Mucosa of stomach (tissue), 1 donor: Measurements from ENCODE around the gene RET.
"Not testable (repeated sequence)": the region's sequence is repeated elsewhere in the genome, so short reads cannot be mapped to it uniquely, and the experiment has no call there.

Experiments
- H3K27me3 ChIP-seq: one replicate; pipeline ENCODE4 v1.7.0; 2013; ENCODE audit warnings: mild to moderate bottlenecking, low read length; ENCODE audit not compliant: control insufficient read depth, insufficient read depth
- H3K36me3 ChIP-seq: one replicate; pipeline ENCODE4 v1.7.0; 2013; ENCODE audit warnings: low read length; ENCODE audit not compliant: control insufficient read depth, insufficient read depth
- H3K4me1 ChIP-seq: one replicate; pipeline ENCODE4 v1.7.0; 2013; ENCODE audit warnings: mild to moderate bottlenecking, low read length; ENCODE audit not compliant: control insufficient read depth, insufficient read depth
- H3K4me3 ChIP-seq: one replicate; pipeline ENCODE4 v1.7.0; 2013; ENCODE audit warnings: low read length
- H3K9ac ChIP-seq: one replicate; pipeline ENCODE4 v1.7.0; 2013; ENCODE audit warnings: mild to moderate bottlenecking, low read length, moderate library complexity
- H3K9me3 ChIP-seq: one replicate; pipeline ENCODE4 v1.7.0; 2013; ENCODE audit warnings: mild to moderate bottlenecking, low read length, moderate library complexity; ENCODE audit not compliant: control insufficient read depth
- donor health status: Pancreatic carcinoma.

RET gene

GRCh38 chr10:43091846-43092245, 15.0 kb downstream of the RET start:
- Histone ChIP-seq H3K4me1 (no peaks in the 10 kb centered on the region), H3K9ac (no peak overlapping the region), H3K36me3 (no peaks in the 10 kb centered on the region), H3K27me3 (no peaks in the 10 kb centered on the region), H3K4me3 (no peak overlapping the region), H3K9me3 (no peaks in the 10 kb centered on the region)

GRCh38 chr10:43093423-43094076, 16.7 kb downstream of the RET start:
- Histone ChIP-seq H3K9ac (no peak overlapping the region), H3K4me1 (no peaks in the 10 kb centered on the region), H3K36me3 (no peaks in the 10 kb centered on the region), H3K27me3 (no peaks in the 10 kb centered on the region), H3K9me3 (no peaks in the 10 kb centered on the region), H3K4me3 (no peak overlapping the region)

GRCh38 chr10:43094085-43094484, 17.2 kb downstream of the RET start:
- Histone ChIP-seq H3K27me3 (no peaks in the 10 kb centered on the region), H3K9me3 (no peaks in the 10 kb centered on the region), H3K4me1 (no peaks in the 10 kb centered on the region), H3K9ac (no peak overlapping the region), H3K4me3 (no peak overlapping the region), H3K36me3 (no peaks in the 10 kb centered on the region)

GRCh38 chr10:43099339-43099738, 22.5 kb downstream of the RET start:
- not testable (repeated sequence) for H3K4me1 ChIP-seq
- H3K27me3 ChIP-seq, result peaks cover 19% of the 10 kb centered on the region

GRCh38 chr10:43099928-43100327, 23.1 kb downstream of the RET start:
- H3K9ac ChIP-seq, result no peak overlapping the region
- H3K27me3 ChIP-seq, result peaks cover 25% of the 10 kb centered on the region
- H3K36me3 ChIP-seq, result no peaks in the 10 kb centered on the region
- H3K9me3 ChIP-seq, result no peaks in the 10 kb centered on the region
- H3K4me1 ChIP-seq, result peaks cover 4% of the 10 kb centered on the region
- no peak overlapping the region for H3K4me3 ChIP-seq

More at GRCh38 chr10:43099339-43099738, 22.5 kb downstream of the RET start:
- H3K9ac ChIP-seq, H3K36me3 ChIP-seq, H3K9me3 ChIP-seq, H3K4me3 ChIP-seq: not testable (repeated sequence)

GRCh38 chr10:43100366-43100765, 23.5 kb downstream of the RET start:
- no peaks in the 10 kb centered on the region for H3K9me3 ChIP-seq
- no peak overlapping the region for H3K9ac ChIP-seq
- H3K4me1 ChIP-seq, result peaks cover 8% of the 10 kb centered on the region
- no peak overlapping the region for H3K4me3 ChIP-seq
- H3K36me3 ChIP-seq, result no peaks in the 10 kb centered on the region
- H3K27me3 ChIP-seq, result peaks cover 29% of the 10 kb centered on the region

GRCh38 chr10:43102063-43102828, 25.4 kb downstream of the RET start:
- no peak overlapping the region for H3K4me3 ChIP-seq
- peaks cover 29% of the 10 kb centered on the region for H3K27me3 ChIP-seq
- H3K9me3 ChIP-seq, result no peaks in the 10 kb centered on the region
- no peaks in the 10 kb centered on the region for H3K36me3 ChIP-seq
- H3K4me1 ChIP-seq, result peaks cover 14% of the 10 kb centered on the region
- no peak overlapping the region for H3K9ac ChIP-seq

GRCh38 chr10:43105102-43105955, 28.5 kb downstream of the RET start:
- Histone ChIP-seq H3K9me3 (no peaks in the 10 kb centered on the region), H3K4me1 (peaks cover 14% of the 10 kb centered on the region), H3K27me3 (peaks cover 29% of the 10 kb centered on the region), H3K9ac (peak overlapping the region; percentile 57), H3K4me3 (peak overlapping the region; percentile 46), H3K36me3 (no peaks in the 10 kb centered on the region)

- peaks cover 29% of the 10 kb centered on the region for H3K27me3 ChIP-seq
- peaks cover 14% of the 10 kb centered on the region for H3K4me1 ChIP-seq
- no peak overlapping the region for H3K9ac ChIP-seq
- no peak overlapping the region for H3K4me3 ChIP-seq
- H3K9me3 ChIP-seq, result no peaks in the 10 kb centered on the region
- no peaks in the 10 kb centered on the region for H3K36me3 ChIP-seq
Measured at GRCh38 chr10:43105956-43106229, 29.0 kb downstream of the RET start.

GRCh38 chr10:43106256-43107091, 29.6 kb downstream of the RET start:
- H3K27me3 ChIP-seq, result peaks cover 29% of the 10 kb centered on the region
- no peak overlapping the region for H3K9ac ChIP-seq

GRCh38 chr10:43108951-43109350, 32.1 kb downstream of the RET start:
- no peak overlapping the region for H3K9ac ChIP-seq
- peaks cover 14% of the 10 kb centered on the region for H3K27me3 ChIP-seq
- no peak overlapping the region for H3K4me3 ChIP-seq
- H3K36me3 ChIP-seq, result no peaks in the 10 kb centered on the region
- peaks cover 14% of the 10 kb centered on the region for H3K4me1 ChIP-seq
- no peaks in the 10 kb centered on the region for H3K9me3 ChIP-seq

More at GRCh38 chr10:43106256-43107091, 29.6 kb downstream of the RET start:
- Histone ChIP-seq H3K4me3 (no peak overlapping the region), H3K9me3 (no peaks in the 10 kb centered on the region), H3K4me1 (peaks cover 14% of the 10 kb centered on the region), H3K36me3 (no peaks in the 10 kb centered on the region)
